CD14-positive monocyte (primary cell): ENCODE measurements around the gene KLHL9. TPM values are rescaled to one million over a fixed set of nuclear protein-coding genes. Genes with fewer than 3 reads are reported as not detected.

Experiments
- DNase-seq, 3 donors: peaks; one replicate each; pipeline ENCODE4 v3.0.0-alpha.2; 2011 to 2022
- H2AFZ ChIP-seq: 2 replicates; pipeline ENCODE4 v1.6.0; 2012; ENCODE audit warnings: mild to moderate bottlenecking, low read depth, low read length, inconsistent platforms; ENCODE audit not compliant: insufficient read depth, poor library complexity, severe bottlenecking
- H3K27ac ChIP-seq, 2 donors: 1 replicate in 1 of 2; 2 replicates in 1 of 2; pipeline ENCODE4 v1.5.1; 2012 to 2013; ENCODE audit warnings: low read length in 2 of 2, control low read depth in 1 of 2, inconsistent platforms in 1 of 2, low read depth in 1 of 2, mild to moderate bottlenecking in 1 of 2
- H3K27me3 ChIP-seq, 2 donors: one replicate each; pipeline versions ENCODE4 v1.6.0 to v1.6.1; 2011 to 2013; ENCODE audit warnings: low read length in 2 of 2; ENCODE audit not compliant: control insufficient read depth in 2 of 2, insufficient read depth in 2 of 2
- H3K36me3 ChIP-seq, 2 donors: replicated peaks in 1 of 2; 1 replicate in 1 of 2; 2 replicates in 1 of 2; pipeline versions ENCODE4 v1.5.1 to v1.6.1; 2012 to 2013; ENCODE audit warnings: low read length in 2 of 2, control low read depth in 1 of 2, inconsistent platforms in 1 of 2, mild to moderate bottlenecking in 1 of 2; ENCODE audit not compliant: insufficient read depth in 2 of 2, control insufficient read depth in 1 of 2
- H3K4me1 ChIP-seq, 2 donors: 1 replicate in 1 of 2; 2 replicates in 1 of 2; pipeline versions ENCODE4 v1.5.1 to v1.6.1; 2012 to 2013; ENCODE audit warnings: low read length in 2 of 2, control low read depth in 1 of 2, inconsistent platforms in 1 of 2, mild to moderate bottlenecking in 1 of 2, moderate library complexity in 1 of 2; ENCODE audit not compliant: insufficient read depth in 2 of 2, control insufficient read depth in 1 of 2
- H3K4me2 ChIP-seq: replicated peaks from 2 replicates; pipeline ENCODE3; 2012; ENCODE audit warnings: low read length, moderate library complexity, mild to moderate bottlenecking; ENCODE audit not compliant: poor library complexity, severe bottlenecking; ENCODE audit errors: extremely low read depth
- H3K4me3 ChIP-seq, 3 experiments: fragments of 200-600 bp in 1 of 3; sonication (generic) in 1 of 3; replicated peaks in 1 of 3; 1 replicate in 2 of 3; 2 replicates in 1 of 3; pipeline ENCODE4 v1.5.1; 2011 to 2013; ENCODE audit warnings: low read length in 3 of 3, mild to moderate bottlenecking in 3 of 3, control low read depth in 2 of 3, low read depth in 2 of 3, inconsistent platforms in 1 of 3, moderate library complexity in 1 of 3
- H3K79me2 ChIP-seq: 2 replicates; pipeline ENCODE4 v1.6.0; 2012; ENCODE audit warnings: mild to moderate bottlenecking, control low read depth, inconsistent platforms, low read length, moderate library complexity; ENCODE audit not compliant: insufficient read depth
- H3K9ac ChIP-seq: 2 replicates; pipeline ENCODE4 v1.6.0; 2017; ENCODE audit warnings: low read length, mild to moderate bottlenecking; ENCODE audit not compliant: insufficient read depth, poor library complexity, severe bottlenecking
- H3K9me3 ChIP-seq, 2 donors: replicated peaks in 1 of 2; 1 replicate in 1 of 2; 2 replicates in 1 of 2; pipeline versions ENCODE4 v1.5.1 to v1.6.1; 2012 to 2013; ENCODE audit warnings: low read length in 2 of 2, control low read depth in 1 of 2; ENCODE audit not compliant: control insufficient read depth in 1 of 2, insufficient read depth in 1 of 2
- H4K20me1 ChIP-seq: 2 replicates; pipeline ENCODE4 v1.6.0; 2012; ENCODE audit warnings: mild to moderate bottlenecking, low read length, control low read depth, moderate library complexity; ENCODE audit not compliant: insufficient read depth
- H3K27ac Mint-ChIP-seq, 7 donors: one replicate each; pipeline ENCODE4 v1.8.0; 2020; ENCODE audit warnings: mild to moderate bottlenecking in 7 of 7, mixed read lengths in 7 of 7, moderate library complexity in 6 of 7, inconsistent platforms in 2 of 7
- H3K27me3 Mint-ChIP-seq, 3 donors: one replicate each; pipeline ENCODE4 v1.8.0; 2021 to 2022; ENCODE audit warnings: low read depth in 3 of 3, mild to moderate bottlenecking in 3 of 3, mixed read lengths in 3 of 3, moderate library complexity in 3 of 3, inconsistent platforms in 1 of 3
- H3K36me3 Mint-ChIP-seq, 2 donors: one replicate each; pipeline ENCODE4 v1.8.0; 2020; ENCODE audit warnings: mixed read lengths in 2 of 2, inconsistent platforms in 1 of 2, mild to moderate bottlenecking in 1 of 2
- H3K4me1 Mint-ChIP-seq: one replicate; pipeline ENCODE4 v1.8.0; 2020; ENCODE audit warnings: mild to moderate bottlenecking, mixed read lengths
- H3K4me3 Mint-ChIP-seq, 2 donors: one replicate each; pipeline ENCODE4 v1.8.0; 2020; ENCODE audit warnings: mild to moderate bottlenecking in 2 of 2, mixed read lengths in 2 of 2, moderate library complexity in 1 of 2
- H3K9me3 Mint-ChIP-seq, 7 donors: one replicate each; pipeline ENCODE4 v1.8.0; 2020 to 2022; ENCODE audit warnings: mixed read lengths in 7 of 7, mild to moderate bottlenecking in 6 of 7, moderate library complexity in 6 of 7, inconsistent platforms in 2 of 7
- WGBS: methylation state at CpG from one replicate; pipeline ENCODE4 v1.1.5; 2013; ENCODE audit warnings: missing lambda C conversion rate; ENCODE audit not compliant: insufficient coverage; 5-methylcytosine and 5-hydroxymethylcytosine counted together
- intact Hi-C, 2 donors: fragments of 100-400 bp; cut with micrococcal nuclease; formaldehyde crosslinking; loops; one replicate each; pipeline versions ENCODE4 v1.15.0 to v1.15.1; 2023
- polyA plus RNA-seq, 3 donors: library from polyadenylated mRNA; depleted of rRNA in 1 of 3; unstranded in 2 of 3; stranded (reverse) in 1 of 3; fragments of 300-500 nt in 2 of 3; fragments of >200 nt in 1 of 3; fragmentation: Illumina TruSeq in 2 of 3; gene quantifications; 1 replicate in 2 of 3; 2 replicates in 1 of 3; pipeline ENCODE4 v1.2.3, GENCODE V29; 2012 to 2021
- TF ChIP-seq, protein P1 (sequence below): fragments of 200-600 bp; IDR thresholded peaks from one replicate; pipeline ENCODE4 v1.8.0; 2022; ENCODE audit warnings: antibody characterized with exemption, mild to moderate bottlenecking

KLHL9 gene
- polyA plus RNA-seq, 3 donors = 2.8 to 9.0 (median 7.7) TPM

DNA sequence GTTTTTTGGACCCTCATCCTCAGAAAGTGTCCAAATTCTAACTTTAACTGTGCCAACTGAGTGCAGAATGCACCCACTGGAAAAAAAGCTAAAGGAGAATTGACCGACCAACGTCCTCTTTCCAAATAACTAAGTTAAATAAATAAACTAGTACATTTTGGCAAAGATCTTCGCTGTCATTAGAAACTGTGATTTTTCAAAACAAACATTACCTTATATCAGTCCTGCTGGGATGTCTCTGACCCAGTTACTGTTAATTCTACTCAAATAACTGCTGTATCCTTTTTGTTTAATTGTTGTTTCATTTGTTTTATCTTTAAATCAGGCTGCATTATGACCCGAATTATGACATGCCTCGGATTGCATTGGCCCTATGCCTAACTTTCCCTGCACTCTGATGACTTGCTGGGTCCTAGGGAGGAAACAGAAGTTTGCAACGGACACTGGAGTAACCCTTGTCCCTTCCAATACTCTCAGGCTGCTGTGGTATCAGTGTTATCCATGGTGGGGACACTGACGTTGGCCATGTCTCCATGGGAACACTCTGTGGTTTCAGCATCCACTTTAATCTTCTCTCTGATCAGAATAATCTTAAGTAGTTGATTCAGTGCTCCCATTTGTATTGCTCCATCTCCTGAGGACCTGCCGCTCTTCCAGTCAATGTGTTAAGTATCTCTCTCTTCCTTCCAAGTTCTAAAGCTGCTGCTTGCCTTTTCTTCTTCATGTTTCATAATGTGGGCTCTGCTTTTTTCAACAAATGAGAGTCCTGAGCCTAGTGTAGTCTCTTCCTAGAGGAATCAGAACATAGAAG, 19.0 kb downstream of the KLHL9 start:
- peaks cover 0 to 4% (median 3%) of the 10 kb centered on the region in 7 donors for H3K9me3 Mint-ChIP-seq
- H4K20me1 ChIP-seq = no peaks in the 10 kb centered on the region
- intact Hi-C loops = no loop called here

DNA sequence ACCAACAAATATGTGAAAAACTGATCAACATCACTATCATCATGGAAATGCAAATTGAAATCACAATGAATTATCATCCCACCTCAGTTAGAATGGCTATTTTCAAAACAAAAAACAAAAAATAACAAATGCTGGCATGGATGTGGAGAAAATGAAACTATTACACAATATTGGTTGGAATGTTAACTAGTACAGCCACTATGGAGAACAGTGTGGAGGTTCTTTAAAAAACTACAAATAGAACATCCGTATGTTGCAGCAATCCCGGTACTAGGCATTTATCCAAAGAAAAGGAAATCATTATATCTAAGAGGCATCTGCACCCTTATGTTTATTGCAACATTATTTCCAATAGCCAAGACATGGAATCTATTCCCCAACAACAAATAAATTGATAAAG, 21.1 kb downstream of the KLHL9 start:
- TF ChIP-seq, protein P1, sequence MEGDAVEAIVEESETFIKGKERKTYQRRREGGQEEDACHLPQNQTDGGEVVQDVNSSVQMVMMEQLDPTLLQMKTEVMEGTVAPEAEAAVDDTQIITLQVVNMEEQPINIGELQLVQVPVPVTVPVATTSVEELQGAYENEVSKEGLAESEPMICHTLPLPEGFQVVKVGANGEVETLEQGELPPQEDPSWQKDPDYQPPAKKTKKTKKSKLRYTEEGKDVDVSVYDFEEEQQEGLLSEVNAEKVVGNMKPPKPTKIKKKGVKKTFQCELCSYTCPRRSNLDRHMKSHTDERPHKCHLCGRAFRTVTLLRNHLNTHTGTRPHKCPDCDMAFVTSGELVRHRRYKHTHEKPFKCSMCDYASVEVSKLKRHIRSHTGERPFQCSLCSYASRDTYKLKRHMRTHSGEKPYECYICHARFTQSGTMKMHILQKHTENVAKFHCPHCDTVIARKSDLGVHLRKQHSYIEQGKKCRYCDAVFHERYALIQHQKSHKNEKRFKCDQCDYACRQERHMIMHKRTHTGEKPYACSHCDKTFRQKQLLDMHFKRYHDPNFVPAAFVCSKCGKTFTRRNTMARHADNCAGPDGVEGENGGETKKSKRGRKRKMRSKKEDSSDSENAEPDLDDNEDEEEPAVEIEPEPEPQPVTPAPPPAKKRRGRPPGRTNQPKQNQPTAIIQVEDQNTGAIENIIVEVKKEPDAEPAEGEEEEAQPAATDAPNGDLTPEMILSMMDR = no peak

More for the DNA sequence above, 19.0 kb downstream of the KLHL9 start:
- Histone ChIP-seq H3K9ac (no peak overlapping the region), H3K4me1 (no peaks in the 10 kb centered on the region), H2AFZ (no peak overlapping the region), H3K9me3 (no peaks in the 10 kb centered on the region), H3K79me2 (no peaks in the 10 kb centered on the region), H3K4me2 (no peak overlapping the region), H3K36me3 (peaks cover 0 to 8% of the 10 kb centered on the region in 2 donors), H3K4me3 (no peak overlapping the region), H3K27me3 (peaks cover 0 to 7% of the 10 kb centered on the region in 2 donors), H3K27ac (no peak overlapping the region)
- Mint-ChIP-seq H3K27me3 (peaks cover 5 to 17% (median 8%) of the 10 kb centered on the region in 3 donors), H3K4me3 (no peak overlapping the region), H3K27ac (no peak overlapping the region), H3K4me1 (peaks cover 5% of the 10 kb centered on the region), H3K36me3 (peaks cover 2 to 8% of the 10 kb centered on the region in 2 donors)
- no peak for DNase-seq
- TF ChIP-seq, protein P1 = no peak
- WGBS = 26% methylated on average over 3 of the region's 8 CpGs

More for the DNA sequence above, 21.1 kb downstream of the KLHL9 start:
- no peak overlapping the region for H3K27ac ChIP-seq
- intact Hi-C loops = no loop called here
- peaks cover 0 to 7% of the 10 kb centered on the region in 2 donors for H3K27me3 ChIP-seq
- no peaks in the 10 kb centered on the region for H3K4me1 ChIP-seq
- H3K27me3 Mint-ChIP-seq = peaks cover 10 to 17% (median 12%) of the 10 kb centered on the region in 3 donors
- no CpG with 5 or more reads among the region's 2 CpGs for WGBS
- H3K4me3 ChIP-seq = no peak overlapping the region
- DNase-seq = no peak
- H3K9ac ChIP-seq = no peak overlapping the region
- no peak overlapping the region for H3K4me2 ChIP-seq
- no peaks in the 10 kb centered on the region for H3K36me3 ChIP-seq
- peaks cover 0 to 5% (median 3%) of the 10 kb centered on the region in 7 donors for H3K9me3 Mint-ChIP-seq
- peaks cover 2% of the 10 kb centered on the region for H3K4me1 Mint-ChIP-seq
- no peaks in the 10 kb centered on the region for H4K20me1 ChIP-seq
- no peak overlapping the region for H3K4me3 Mint-ChIP-seq
- no peak overlapping the region for H2AFZ ChIP-seq
- no peaks in the 10 kb centered on the region for H3K9me3 ChIP-seq
- H3K36me3 Mint-ChIP-seq = no peaks in the 10 kb centered on the region
- H3K27ac Mint-ChIP-seq = no peak overlapping the region
- no peaks in the 10 kb centered on the region for H3K79me2 ChIP-seq
